GM19023 (cell line): ENCODE data around the gene COL2A1.

ENCODE experiments used
- ATAC-seq: cut with Tn5 transposase; IDR thresholded peaks from one replicate; pipeline ENCODE4 v1.9.1; 2021; ENCODE audit warnings: mild to moderate bottlenecking, moderate library complexity; ENCODE audit not compliant: unreplicated experiment

The COL2A1 gene

GRCh38 chr12:48004053-48004941 lies at the start of gene COL2A1:
COL2A1 (minus strand) TSS chr12:48004476; CDS start chr12:48004321, 155 bp downstream.
- ATAC-seq: no peak

DNA sequence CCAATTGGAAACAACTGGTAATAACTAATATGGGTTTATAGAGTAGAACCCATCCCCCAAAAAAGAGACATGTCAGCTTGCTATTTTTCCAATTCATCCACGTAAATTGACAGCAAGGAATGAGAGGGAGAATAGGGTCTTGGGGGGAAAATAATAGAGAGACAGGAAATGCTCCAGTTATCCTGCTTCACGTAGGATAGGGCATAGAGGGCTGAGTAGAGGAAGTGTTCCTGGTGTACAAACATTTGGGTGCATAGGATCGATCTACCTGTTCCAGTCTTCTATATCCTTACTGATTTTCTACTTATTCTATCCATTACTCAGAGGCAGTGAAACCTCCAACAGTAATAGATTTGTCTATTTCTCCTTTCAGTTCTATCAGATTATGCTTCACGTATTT lies 49.6 kb upstream of the COL2A1 start:
- ATAC-seq: no peak

GRCh38 chr12:48053122-48053521 lies 48.8 kb upstream of the COL2A1 start:
- no peak for ATAC-seq

GRCh38 chr12:48051681-48052080 lies 47.4 kb upstream of the COL2A1 start:
- no peak for ATAC-seq

DNA sequence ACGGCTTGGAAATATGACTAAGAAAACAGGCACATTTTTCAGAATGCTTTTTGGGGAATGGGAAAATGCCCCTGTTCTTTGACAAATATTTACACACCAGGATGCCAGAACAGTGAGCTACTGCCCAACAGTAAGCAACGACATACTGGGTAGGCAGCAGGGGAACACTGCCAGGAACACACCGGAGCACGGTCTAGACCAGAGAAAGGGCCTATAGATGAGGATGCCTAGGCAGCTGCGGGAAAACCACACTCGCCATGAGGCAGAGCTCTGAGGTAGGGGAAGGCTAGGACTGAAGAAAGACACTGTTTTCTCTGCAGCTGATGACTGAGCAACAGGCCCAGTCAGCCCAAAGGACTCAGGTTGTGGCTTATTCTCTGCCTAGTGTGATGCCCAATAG lies 45.9 kb upstream of the COL2A1 start:
- ATAC-seq: no peak

DNA sequence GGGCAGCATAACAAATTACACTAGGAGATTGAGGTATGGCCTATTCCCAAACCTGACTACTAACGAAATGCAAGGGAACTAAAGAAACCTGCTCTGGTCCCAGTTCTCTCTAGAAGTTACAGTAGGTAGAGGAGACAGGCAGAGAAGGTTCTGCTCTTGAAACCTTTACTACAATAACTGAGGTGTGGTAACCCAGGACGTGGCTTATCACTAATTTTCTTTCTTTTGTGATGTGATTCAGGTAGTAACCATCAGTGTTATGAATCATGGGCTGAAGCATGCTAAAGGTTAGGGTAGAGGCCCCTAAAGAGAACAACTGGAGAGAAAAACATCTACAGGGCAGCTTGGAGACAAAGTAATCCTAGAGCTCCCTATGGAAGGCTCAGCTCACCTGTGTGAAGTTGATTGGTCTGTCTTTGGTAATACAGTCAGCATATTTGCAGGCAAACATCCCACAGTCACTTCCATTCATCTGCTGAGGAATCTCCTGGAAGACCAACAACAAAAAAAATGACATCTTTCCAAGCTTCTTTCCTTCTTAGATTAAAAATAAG lies 41.8 kb upstream of the COL2A1 start:
- no peak for ATAC-seq

- no peak for ATAC-seq
These were observed 41.0 kb upstream of the COL2A1 start for GRCh38 chr12:48045061-48045846.

GRCh38 chr12:48044396-48044795 lies 40.1 kb upstream of the COL2A1 start:
- ATAC-seq: no peak

DNA sequence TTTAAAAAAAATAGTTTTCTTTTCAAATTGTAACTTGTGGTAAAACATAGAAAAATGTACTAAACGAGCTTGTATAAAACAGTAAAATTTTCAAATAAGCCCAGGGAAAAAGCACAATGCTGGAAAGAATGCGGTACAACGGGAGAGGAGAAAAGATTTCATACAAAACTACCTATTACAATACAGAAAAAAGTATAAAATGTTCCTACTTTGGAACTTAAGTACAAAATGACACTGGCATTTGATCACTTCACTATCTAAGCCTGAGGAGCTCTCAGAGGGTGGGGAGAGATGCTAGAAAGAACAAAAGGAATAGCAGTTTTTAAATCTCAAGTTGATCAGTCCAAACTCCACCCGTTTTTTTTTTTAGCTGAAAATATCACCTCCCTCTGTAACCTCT lies 39.5 kb upstream of the COL2A1 start:
- no peak for ATAC-seq

GRCh38 chr12:48041591-48042423 lies 37.5 kb upstream of the COL2A1 start:
- ATAC-seq: no peak

DNA sequence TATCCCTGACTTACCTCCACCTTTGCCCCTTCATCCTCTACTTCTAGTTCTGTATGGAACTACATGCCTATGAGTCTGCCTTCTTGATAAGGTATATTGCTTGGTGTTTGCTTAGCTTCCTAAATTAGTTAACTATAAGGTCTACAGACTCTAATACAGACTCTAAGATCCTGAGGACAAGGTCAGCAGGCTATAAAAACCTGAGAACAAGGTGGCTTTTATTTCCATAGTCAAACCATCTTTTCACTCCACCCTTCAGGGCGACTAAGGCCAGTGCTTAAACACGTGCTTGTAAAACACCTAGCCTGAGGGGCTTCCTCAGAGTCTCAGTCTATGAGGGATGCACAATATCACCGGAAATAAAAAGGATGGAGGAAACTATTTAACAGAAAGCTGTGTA lies 36.1 kb upstream of the COL2A1 start:
- ATAC-seq: no peak

DNA sequence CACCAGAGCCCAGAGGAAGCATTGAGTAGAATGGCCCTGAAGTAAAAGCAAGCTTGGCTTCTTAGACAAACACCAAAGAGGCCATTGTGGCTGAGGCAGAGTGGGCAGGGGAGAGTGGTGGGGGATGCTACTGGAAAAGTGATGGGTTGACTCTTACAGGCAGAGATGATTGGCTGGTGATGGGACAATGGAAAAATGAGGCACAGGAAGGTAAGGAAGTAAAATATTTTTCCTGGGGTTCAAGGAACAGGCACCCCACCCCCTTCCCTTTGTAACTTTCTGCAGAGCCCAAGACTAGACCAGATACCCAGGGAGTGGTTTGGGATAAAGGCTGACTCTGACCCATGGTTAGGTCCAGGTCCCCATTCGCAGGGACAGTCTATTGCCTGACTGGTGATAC lies 34.9 kb upstream of the COL2A1 start:
- no peak for ATAC-seq

GRCh38 chr12:48038085-48038484 lies 33.8 kb upstream of the COL2A1 start:
- ATAC-seq: no peak

DNA sequence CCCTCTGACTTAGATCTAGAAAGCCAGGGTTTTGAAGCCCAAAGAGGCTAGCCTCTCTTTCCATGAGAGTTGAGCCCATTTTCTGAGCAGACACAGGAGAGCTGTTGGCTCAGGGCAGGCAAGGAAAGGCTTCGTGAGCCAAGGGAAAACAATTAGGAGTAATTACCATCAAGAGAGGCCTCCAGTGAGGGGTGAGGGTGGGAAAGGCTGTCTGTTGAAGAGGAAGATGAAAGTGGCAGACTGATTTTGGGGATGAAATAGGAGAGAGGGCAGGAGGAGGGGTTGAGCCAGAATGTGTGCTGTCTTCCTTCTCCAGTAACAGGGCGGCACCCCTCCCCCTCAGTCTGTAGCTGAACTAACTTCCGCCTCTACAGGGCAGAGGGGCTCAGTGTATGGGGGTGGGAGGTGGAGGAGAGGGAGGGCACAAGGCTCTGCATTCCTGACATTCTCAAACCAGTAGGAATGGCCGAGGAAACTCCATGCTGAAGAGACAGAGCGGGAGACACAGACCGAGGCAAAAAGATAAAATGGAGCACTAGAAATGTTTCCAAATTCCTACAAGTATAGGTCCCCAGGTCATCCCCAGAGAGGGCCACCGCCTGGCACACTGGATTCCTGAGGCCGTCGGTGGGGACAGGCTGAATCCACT lies 33.1 kb upstream of the COL2A1 start:
- no peak for ATAC-seq

- ATAC-seq: no peak
These were observed 32.5 kb upstream of the COL2A1 start for GRCh38 chr12:48036818-48037217.

- peak; percentile 55 for ATAC-seq
These were observed 30.8 kb upstream of the COL2A1 start for GRCh38 chr12:48034835-48035805.

DNA sequence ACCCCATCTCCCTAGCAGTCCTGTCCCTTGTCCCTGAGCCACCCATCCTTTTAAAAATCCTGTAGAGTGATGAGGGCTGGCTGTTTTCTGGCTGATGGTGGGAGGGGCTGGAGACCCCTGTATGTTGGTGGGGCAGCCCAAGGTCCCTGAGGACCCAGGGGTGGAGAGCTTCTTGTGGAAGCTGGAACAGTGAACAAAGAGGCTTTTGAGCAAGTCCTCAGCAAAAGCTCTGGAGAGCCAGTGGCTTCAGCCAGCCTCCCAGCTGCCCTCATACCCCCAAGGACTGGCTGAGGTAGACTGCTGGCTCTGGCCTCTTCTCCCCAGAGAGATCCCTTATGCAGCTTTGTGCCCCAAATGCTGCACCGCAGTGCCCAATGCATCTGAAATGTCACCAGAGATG lies 29.2 kb upstream of the COL2A1 start:
- no peak for ATAC-seq

DNA sequence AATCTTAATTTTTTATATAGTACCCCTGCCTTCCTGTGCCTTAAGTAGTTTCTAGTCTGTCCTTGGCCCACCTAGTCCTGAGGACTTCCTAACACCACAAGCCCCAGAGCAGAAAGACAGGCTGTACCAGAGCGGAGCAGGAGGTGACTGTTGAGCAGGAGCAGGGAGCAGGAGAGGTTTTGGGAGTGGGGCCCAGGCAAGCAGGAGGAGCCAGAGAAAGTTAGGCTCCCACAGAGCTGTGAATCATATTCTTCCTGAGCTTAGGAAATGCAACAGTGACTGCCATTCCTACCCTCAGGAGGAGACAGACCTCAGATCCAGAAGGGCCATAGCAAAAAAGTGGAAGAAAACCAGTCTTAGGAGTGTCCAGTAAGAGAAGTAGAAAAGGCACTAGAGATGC lies 28.3 kb upstream of the COL2A1 start:
- no peak for ATAC-seq
